ENCODE results near the gene GTF2F2.

Gene GTF2F2

DNA sequence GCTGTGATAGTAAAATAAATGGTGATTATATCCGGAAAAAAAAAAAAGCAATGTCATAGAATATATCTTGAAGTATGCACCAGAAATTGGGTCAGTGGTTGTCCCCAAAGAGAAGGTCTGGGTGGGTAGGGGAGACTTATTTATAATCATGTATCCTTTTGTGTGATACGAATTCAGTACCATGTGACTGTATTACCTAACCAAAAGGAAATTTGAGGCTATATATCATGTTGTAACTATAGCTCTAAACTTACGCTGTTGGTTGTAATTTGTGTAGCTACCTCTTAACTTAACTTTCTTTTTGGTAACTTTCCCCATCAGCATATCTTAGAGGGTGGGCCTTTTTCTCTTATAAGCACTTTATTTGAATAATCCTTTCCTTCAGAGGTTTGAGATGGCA lies 105.7 kb downstream of the GTF2F2 start:
- Histone ChIP-seq H3K27me3 (ENCODE audit: insufficient read depth, low read depth, severe bottlenecking) (no peaks in the 10 kb centered on the region), H3K36me3 (no peaks in the 10 kb centered on the region; the same call in 1 of the 2 replicates), H3K27ac (no peak overlapping the region), H3K4me3 (ENCODE audit: low read depth, low read length) (no peak overlapping the region), H3K9me3 (ENCODE audit: severe bottlenecking) (no peaks in the 10 kb centered on the region)
- TF ChIP-seq CTCF (IDR thresholded peaks at IDR 0.05; ENCODE audit: low read depth, low read length), result no peak
- no peak for DNase-seq

DNA sequence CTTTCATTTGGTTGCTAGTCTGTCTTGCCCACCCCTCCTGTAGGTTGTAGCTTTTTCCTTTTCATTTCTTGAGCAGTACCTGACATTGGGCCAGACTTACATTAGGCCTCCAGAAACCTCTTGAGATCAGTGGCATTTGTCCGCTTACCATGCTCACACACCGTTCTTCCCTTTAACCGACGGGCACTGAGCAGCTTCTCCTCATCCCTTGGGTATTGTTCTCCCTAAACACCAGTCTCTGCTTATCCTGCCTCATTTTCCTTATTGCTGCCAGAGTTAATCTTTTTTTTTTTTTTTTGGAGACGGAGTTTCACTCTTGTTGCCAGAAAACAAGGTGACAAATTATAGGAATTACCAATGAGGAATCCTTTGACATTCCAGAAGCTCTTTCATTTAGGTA lies 107.7 kb downstream of the GTF2F2 start:
- Histone ChIP-seq H3K27me3 (ENCODE audit: insufficient read depth, low read depth, severe bottlenecking) (no peaks in the 10 kb centered on the region), H3K27ac (no peak overlapping the region), H3K9me3 (ENCODE audit: severe bottlenecking) (no peaks in the 10 kb centered on the region), H3K36me3 (no peaks in the 10 kb centered on the region), H3K4me3 (ENCODE audit: low read depth, low read length) (no peak overlapping the region)
- no peak for DNase-seq
- no peak for TF ChIP-seq CTCF (IDR thresholded peaks at IDR 0.05; ENCODE audit: low read depth, low read length)

- no peaks in the 10 kb centered on the region for H3K27me3 ChIP-seq (ENCODE audit: insufficient read depth, low read depth, severe bottlenecking)
Observed at GRCh38 chr13:45229172-45229571, 108.9 kb downstream of the GTF2F2 start.

GRCh38 chr13:45231305-45231704 lies 111.0 kb downstream of the GTF2F2 start:
- H3K9me3 ChIP-seq (ENCODE audit: severe bottlenecking), result no peaks in the 10 kb centered on the region
- no peak overlapping the region for H3K4me3 ChIP-seq (ENCODE audit: low read depth, low read length)
- TF ChIP-seq CTCF (IDR thresholded peaks at IDR 0.05; ENCODE audit: low read depth, low read length), result no peak
- H3K36me3 ChIP-seq, result no peaks in the 10 kb centered on the region
- DNase-seq, result no peak
- no peaks in the 10 kb centered on the region for H3K27me3 ChIP-seq (ENCODE audit: insufficient read depth, low read depth, severe bottlenecking)
- no peak overlapping the region for H3K27ac ChIP-seq

More at GRCh38 chr13:45229172-45229571, 108.9 kb downstream of the GTF2F2 start:
- Histone ChIP-seq H3K36me3 (no peaks in the 10 kb centered on the region), H3K27ac (no peak overlapping the region), H3K4me3 (ENCODE audit: low read depth, low read length) (no peak overlapping the region), H3K9me3 (ENCODE audit: severe bottlenecking) (no peaks in the 10 kb centered on the region)
- no peak for TF ChIP-seq CTCF (IDR thresholded peaks at IDR 0.05; ENCODE audit: low read depth, low read length)
- DNase-seq, result no peak

- TF ChIP-seq CTCF (IDR thresholded peaks at IDR 0.05; ENCODE audit: low read depth, low read length), result no peak
- Histone ChIP-seq H3K27ac (no peak overlapping the region), H3K36me3 (no peaks in the 10 kb centered on the region), H3K4me3 (ENCODE audit: low read depth, low read length) (no peak overlapping the region), H3K27me3 (ENCODE audit: insufficient read depth, low read depth, severe bottlenecking) (no peaks in the 10 kb centered on the region), H3K9me3 (ENCODE audit: severe bottlenecking) (no peaks in the 10 kb centered on the region)
- no peak for DNase-seq
Observed at GRCh38 chr13:45231722-45232121, 111.4 kb downstream of the GTF2F2 start.

- H3K27me3 ChIP-seq (ENCODE audit: insufficient read depth, low read depth, severe bottlenecking), result no peaks in the 10 kb centered on the region
- H3K9me3 ChIP-seq (ENCODE audit: severe bottlenecking), result no peaks in the 10 kb centered on the region
- no peak for TF ChIP-seq CTCF (IDR thresholded peaks at IDR 0.05; ENCODE audit: low read depth, low read length)
- H3K27ac ChIP-seq, result no peak overlapping the region
- no peaks in the 10 kb centered on the region for H3K36me3 ChIP-seq
- no peak for DNase-seq
- H3K4me3 ChIP-seq (ENCODE audit: low read depth, low read length), result no peak overlapping the region
Observed at GRCh38 chr13:45232591-45232990, 112.3 kb downstream of the GTF2F2 start.

Measured in WERI-Rb-1 (cell line).